DOHH2 (cell line): ENCODE results near the gene CACNA2D3.

Source experiments
- H3F3A ChIP-seq: fragments of 200-600 bp; sonication (generic), shearing (Covaris generic); 2 replicates; pipeline ENCODE4 v1.6.0; 2016; ENCODE audit warnings: antibody characterized with exemption, mild to moderate bottlenecking; ENCODE audit not compliant: control insufficient read depth, insufficient read depth
- H3K27ac ChIP-seq: fragments of 200-600 bp; sonication (generic); 2 replicates; pipeline ENCODE4 v1.5.1; 2014; ENCODE audit warnings: low read depth, mild to moderate bottlenecking, low read length, moderate library complexity
- H3K27me3 ChIP-seq: fragments of 200-600 bp; sonication (generic); 2 replicates; pipeline ENCODE4 v1.6.1; 2014; ENCODE audit warnings: mild to moderate bottlenecking, low read length, mixed read lengths; ENCODE audit not compliant: control insufficient read depth
- H3K36me3 ChIP-seq: fragments of 200-600 bp; sonication (generic); 2 replicates; pipeline ENCODE4 v1.6.1; 2014; ENCODE audit warnings: mild to moderate bottlenecking, low read length, moderate library complexity, mixed read lengths; ENCODE audit not compliant: control insufficient read depth
- H3K4me1 ChIP-seq: fragments of 200-600 bp; sonication (generic); 2 replicates; pipeline ENCODE4 v1.6.1; 2014; ENCODE audit warnings: mild to moderate bottlenecking, low read length, mixed read lengths; ENCODE audit not compliant: control insufficient read depth
- H3K4me2 ChIP-seq: fragments of 200-600 bp; sonication (generic); 2 replicates; pipeline ENCODE4 v1.6.0; 2014; ENCODE audit warnings: mild to moderate bottlenecking, low read length, moderate library complexity
- H3K4me3 ChIP-seq: fragments of 200-600 bp; sonication (generic); 2 replicates; pipeline ENCODE4 v1.5.1; 2014; ENCODE audit warnings: mild to moderate bottlenecking, low read length, mixed read lengths
- H3K79me2 ChIP-seq: fragments of 200-600 bp; sonication (generic); 2 replicates; pipeline ENCODE4 v1.6.1; 2014; ENCODE audit warnings: mild to moderate bottlenecking, low read length, mixed read lengths; ENCODE audit not compliant: control insufficient read depth
- H3K9me2 ChIP-seq: fragments of 200-600 bp; sonication (generic); replicated peaks from 2 replicates; pipeline ENCODE4 v1.6.1; 2014; ENCODE audit warnings: mild to moderate bottlenecking, low read length, mixed read lengths; ENCODE audit not compliant: control insufficient read depth
- H3K9me3 ChIP-seq: fragments of 200-600 bp; sonication (generic); 2 replicates; pipeline ENCODE4 v1.6.1; 2014; ENCODE audit warnings: antibody characterized with exemption, low read length, mixed read lengths; ENCODE audit not compliant: control insufficient read depth, insufficient read depth
- H4K20me1 ChIP-seq: fragments of 200-600 bp; sonication (generic); 2 replicates; pipeline ENCODE4 v1.6.0; 2014; ENCODE audit warnings: low read depth, mild to moderate bottlenecking, antibody characterized with exemption, low read length, moderate library complexity; ENCODE audit not compliant: control insufficient read depth, insufficient read depth
- EZH2phosphoT487 ChIP-seq: fragments of 200-600 bp; sonication (generic); IDR thresholded peaks from 2 replicates; pipeline ENCODE4 v1.6.1; 2017; ENCODE audit warnings: borderline replicate concordance, mild to moderate bottlenecking, antibody characterized with exemption, low read length, moderate library complexity, mixed read lengths
- TF ChIP-seq, protein P1 (sequence below): fragments of 200-600 bp; sonication (generic); IDR thresholded peaks from one replicate; pipeline ENCODE4 v1.5.1; 2014; ENCODE audit warnings: antibody characterized with exemption, mild to moderate bottlenecking, low read depth, low read length; ENCODE audit not compliant: poor library complexity, severe bottlenecking

Gene CACNA2D3

GRCh38 chr3:54202054-54202453, 79.7 kb downstream of the CACNA2D3 start:
- no peaks in the 10 kb centered on the region for H3F3A ChIP-seq
- H3K79me2 ChIP-seq: no peaks in the 10 kb centered on the region
- no peaks in the 10 kb centered on the region for H3K36me3 ChIP-seq
- H3K9me3 ChIP-seq: no peaks in the 10 kb centered on the region
- H3K27me3 ChIP-seq: no peaks in the 10 kb centered on the region
- H4K20me1 ChIP-seq: no peaks in the 10 kb centered on the region
- TF ChIP-seq EZH2phosphoT487: no peak
- TF ChIP-seq, protein P1, sequence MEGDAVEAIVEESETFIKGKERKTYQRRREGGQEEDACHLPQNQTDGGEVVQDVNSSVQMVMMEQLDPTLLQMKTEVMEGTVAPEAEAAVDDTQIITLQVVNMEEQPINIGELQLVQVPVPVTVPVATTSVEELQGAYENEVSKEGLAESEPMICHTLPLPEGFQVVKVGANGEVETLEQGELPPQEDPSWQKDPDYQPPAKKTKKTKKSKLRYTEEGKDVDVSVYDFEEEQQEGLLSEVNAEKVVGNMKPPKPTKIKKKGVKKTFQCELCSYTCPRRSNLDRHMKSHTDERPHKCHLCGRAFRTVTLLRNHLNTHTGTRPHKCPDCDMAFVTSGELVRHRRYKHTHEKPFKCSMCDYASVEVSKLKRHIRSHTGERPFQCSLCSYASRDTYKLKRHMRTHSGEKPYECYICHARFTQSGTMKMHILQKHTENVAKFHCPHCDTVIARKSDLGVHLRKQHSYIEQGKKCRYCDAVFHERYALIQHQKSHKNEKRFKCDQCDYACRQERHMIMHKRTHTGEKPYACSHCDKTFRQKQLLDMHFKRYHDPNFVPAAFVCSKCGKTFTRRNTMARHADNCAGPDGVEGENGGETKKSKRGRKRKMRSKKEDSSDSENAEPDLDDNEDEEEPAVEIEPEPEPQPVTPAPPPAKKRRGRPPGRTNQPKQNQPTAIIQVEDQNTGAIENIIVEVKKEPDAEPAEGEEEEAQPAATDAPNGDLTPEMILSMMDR: no peak
- H3K4me1 ChIP-seq: no peaks in the 10 kb centered on the region
- no peak overlapping the region for H3K4me2 ChIP-seq
- no peak overlapping the region for H3K4me3 ChIP-seq
- H3K9me2 ChIP-seq: no peaks in the 10 kb centered on the region
- H3K27ac ChIP-seq: no peak overlapping the region

DNA sequence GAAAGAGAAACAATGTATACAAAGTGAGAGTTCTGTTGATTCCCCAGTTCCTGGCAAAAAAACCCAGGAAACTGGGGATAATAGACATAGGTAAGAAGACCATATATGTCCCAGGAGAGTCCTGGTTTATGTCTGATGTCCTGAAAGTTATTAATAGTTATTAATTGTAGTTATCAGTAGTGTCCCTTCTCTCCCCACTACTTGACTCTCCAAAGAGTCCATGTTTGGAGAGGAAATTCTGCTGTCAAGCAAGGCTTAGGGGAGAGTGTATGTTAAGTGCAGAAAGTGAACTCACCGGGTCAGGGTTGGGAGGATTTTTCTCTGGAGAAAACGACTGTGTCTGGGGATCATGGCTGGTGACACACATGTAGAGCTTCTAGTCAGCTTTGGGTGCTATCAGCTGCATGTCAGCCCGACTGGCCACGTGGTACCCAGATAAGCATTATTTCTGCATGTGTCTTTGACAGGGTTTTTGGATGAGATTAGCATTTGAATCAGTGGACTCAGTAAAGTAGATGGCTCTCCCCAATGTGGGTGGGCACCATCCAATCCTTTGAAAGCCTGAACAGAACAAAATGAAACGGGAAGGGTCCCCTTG, 80.4 kb downstream of the CACNA2D3 start:
- Histone ChIP-seq H3F3A (no peaks in the 10 kb centered on the region), H3K27ac (no peak overlapping the region), H3K9me3 (no peaks in the 10 kb centered on the region), H3K4me1 (no peaks in the 10 kb centered on the region), H3K4me3 (no peak overlapping the region), H3K9me2 (no peaks in the 10 kb centered on the region), H3K4me2 (no peak overlapping the region), H3K27me3 (no peaks in the 10 kb centered on the region), H3K36me3 (no peaks in the 10 kb centered on the region), H4K20me1 (no peaks in the 10 kb centered on the region), H3K79me2 (no peaks in the 10 kb centered on the region)
- TF ChIP-seq, protein P1: no peak
- TF ChIP-seq EZH2phosphoT487: no peak

DNA sequence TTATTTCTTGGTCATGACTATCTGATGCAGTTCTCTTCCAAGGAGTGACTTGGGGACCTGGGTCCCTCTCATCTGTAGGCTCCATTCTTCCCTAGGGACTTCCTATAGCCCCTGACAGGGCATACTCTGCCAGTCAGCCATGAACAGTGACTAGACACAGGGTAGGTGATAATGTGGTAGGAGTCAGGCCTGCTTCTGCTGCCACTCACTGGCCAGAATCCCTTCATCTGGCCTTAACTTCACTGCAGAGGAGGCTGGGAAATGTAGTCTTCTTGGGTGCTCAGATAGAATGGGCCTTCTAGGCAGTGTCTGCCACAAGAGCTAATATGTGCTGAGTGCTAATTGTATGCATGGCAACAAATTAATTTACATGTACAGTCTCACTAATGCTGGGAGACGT, 84.5 kb downstream of the CACNA2D3 start:
- Histone ChIP-seq H3K36me3 (no peaks in the 10 kb centered on the region), H3K9me3 (no peaks in the 10 kb centered on the region), H3K27me3 (no peaks in the 10 kb centered on the region), H3K79me2 (no peaks in the 10 kb centered on the region), H3K4me3 (no peak overlapping the region), H3K4me1 (no peaks in the 10 kb centered on the region), H4K20me1 (no peaks in the 10 kb centered on the region), H3F3A (no peaks in the 10 kb centered on the region), H3K9me2 (no peaks in the 10 kb centered on the region), H3K4me2 (no peak overlapping the region), H3K27ac (no peak overlapping the region)
- TF ChIP-seq, protein P1: no peak
- TF ChIP-seq EZH2phosphoT487: no peak

GRCh38 chr3:54211097-54211496, 88.7 kb downstream of the CACNA2D3 start:
- TF ChIP-seq, protein P1: no peak
- no peak for TF ChIP-seq EZH2phosphoT487
- H3K4me3 ChIP-seq: no peak overlapping the region
- no peaks in the 10 kb centered on the region for H3K9me3 ChIP-seq
- no peaks in the 10 kb centered on the region for H3K36me3 ChIP-seq
- no peak overlapping the region for H3K27ac ChIP-seq
- H3K4me1 ChIP-seq: no peaks in the 10 kb centered on the region
- no peaks in the 10 kb centered on the region for H3K9me2 ChIP-seq
- H3K79me2 ChIP-seq: no peaks in the 10 kb centered on the region
- H4K20me1 ChIP-seq: no peaks in the 10 kb centered on the region
- H3K27me3 ChIP-seq: no peaks in the 10 kb centered on the region
- no peaks in the 10 kb centered on the region for H3F3A ChIP-seq
- no peak overlapping the region for H3K4me2 ChIP-seq
